Endothelial cell of umbilical vein (primary cell): ENCODE measurements around the gene MAP2K1. TPM values are rescaled to one million over a fixed set of nuclear protein-coding genes. Genes with fewer than 3 reads are reported as not detected.

Source experiments
- BruUV-seq: library from RNA; stranded (reverse); fragments of 400-500 nt; replicated peaks from 2 replicates; lab custom pipeline; 2021; lab: Mats Ljungman, UMichigan
- CTCF ChIA-PET: fragments of 300-600, 350-600 bp; sonication (Branson Sonifier 250); formaldehyde crosslinking; loops from one replicate; lab custom pipeline; 2021; ENCODE audit warnings: antibody characterized with exemption, inconsistent platforms; lab: Charles Lee
- POLR2A ChIA-PET: fragments of 300-600, 350-600 bp; sonication (Branson Sonifier 250); formaldehyde crosslinking; loops from one replicate; lab custom pipeline; 2021; ENCODE audit warnings: antibody characterized with exemption, inconsistent platforms; lab: Charles Lee
- DNase-seq: peaks from one replicate; pipeline ENCODE4 v3.0.0-alpha.2; 2011; ENCODE audit warnings: low read depth, low spot score
- FAIRE-seq: peaks from 2 replicates; lab custom pipeline; 2011; peaks lifted over from hg19 to GRCh38; lab: Jason Lieb, UNC
- H2AFZ ChIP-seq: 2 replicates; pipeline ENCODE4 v1.6.0; 2012; ENCODE audit warnings: low read depth, low read length, control low read depth, inconsistent platforms
- H3K27ac ChIP-seq: 2 replicates; pipeline ENCODE4 v1.5.1; 2011; ENCODE audit warnings: low read depth, mild to moderate bottlenecking, control low read depth, low read length, moderate library complexity; ENCODE audit not compliant: insufficient read depth
- H3K27me3 ChIP-seq, 2 experiments: 2 replicates each; pipeline versions ENCODE4 v1.6.0 to v1.6.1; 2011; ENCODE audit warnings: low read length in 2 of 2, mixed read lengths in 1 of 2; ENCODE audit not compliant: control insufficient read depth in 2 of 2, insufficient read depth in 2 of 2
- H3K36me3 ChIP-seq, 2 experiments: 2 replicates in 1 of 2; 3 replicates in 1 of 2; pipeline ENCODE4 v1.5.1; 2011; ENCODE audit warnings: low read length in 2 of 2, mild to moderate bottlenecking in 1 of 2, moderate library complexity in 1 of 2; ENCODE audit not compliant: control insufficient read depth in 2 of 2, insufficient read depth in 2 of 2; ENCODE audit errors: extremely low read depth in 1 of 2
- H3K4me1 ChIP-seq: 3 replicates; pipeline ENCODE4 v1.5.1; 2011; ENCODE audit warnings: mild to moderate bottlenecking, low read length; ENCODE audit not compliant: control insufficient read depth, insufficient read depth; ENCODE audit errors: extremely low read depth
- H3K4me2 ChIP-seq: 2 replicates; pipeline ENCODE4 v1.6.1; 2011; ENCODE audit warnings: low read length, control low read depth, mixed read lengths; ENCODE audit not compliant: insufficient read depth
- H3K4me3 ChIP-seq, 3 experiments: fragments of 200-600 bp in 1 of 3; sonication (generic), shearing (Covaris generic) in 1 of 3; replicated peaks in 1 of 3; 2 replicates each; pipeline ENCODE4 v1.5.1; 2011 to 2016; ENCODE audit warnings: control low read depth in 3 of 3, low read length in 3 of 3, mild to moderate bottlenecking in 2 of 3, inconsistent platforms in 1 of 3, low read depth in 1 of 3, moderate library complexity in 1 of 3; ENCODE audit not compliant: insufficient read depth in 1 of 3
- H3K79me2 ChIP-seq: 2 replicates; pipeline ENCODE4 v1.6.0; 2012; ENCODE audit warnings: low read length, inconsistent platforms; ENCODE audit not compliant: control insufficient read depth, insufficient read depth
- H3K9ac ChIP-seq: replicated peaks from 2 replicates; pipeline ENCODE3; 2011; ENCODE audit warnings: low read length, control low read depth; ENCODE audit not compliant: insufficient read depth; ENCODE audit errors: extremely low read depth
- H3K9me1 ChIP-seq: replicated peaks from 3 replicates; pipeline ENCODE4 v1.6.0; 2011; ENCODE audit warnings: mild to moderate bottlenecking, low read length; ENCODE audit not compliant: control insufficient read depth, insufficient read depth; ENCODE audit errors: extremely low read depth
- H3K9me3 ChIP-seq: replicated peaks from 2 replicates; pipeline ENCODE4 v1.5.1; 2012; ENCODE audit warnings: low read length, inconsistent platforms; ENCODE audit not compliant: control insufficient read depth, insufficient read depth
- H4K20me1 ChIP-seq: replicated peaks from 2 replicates; pipeline ENCODE3; 2011; ENCODE audit warnings: mild to moderate bottlenecking, low read length; ENCODE audit not compliant: control insufficient read depth, insufficient read depth; ENCODE audit errors: extremely low read depth
- EZH2 ChIP-seq: IDR thresholded peaks from 2 replicates; pipeline ENCODE4 v1.6.1; 2012; ENCODE audit warnings: borderline replicate concordance, low read depth, mild to moderate bottlenecking, moderate library complexity, low read length, inconsistent platforms; ENCODE audit not compliant: severe bottlenecking
- FOS ChIP-seq: IDR thresholded peaks from 2 replicates; pipeline ENCODE4 v1.6.1; 2011; ENCODE audit warnings: mild to moderate bottlenecking, low read length, moderate library complexity, borderline replicate concordance; ENCODE audit not compliant: insufficient read depth
- GATA2 ChIP-seq: IDR thresholded peaks from 2 replicates; pipeline ENCODE4 v1.7.0; 2011; ENCODE audit warnings: low read depth, mild to moderate bottlenecking, moderate library complexity, mixed read lengths, low read length; ENCODE audit not compliant: insufficient read length, insufficient read depth
- JUN ChIP-seq: IDR thresholded peaks from 2 replicates; pipeline ENCODE4 v1.6.1; 2011; ENCODE audit warnings: borderline replicate concordance, low read depth; ENCODE audit not compliant: insufficient read length, insufficient read depth
- MYC ChIP-seq: IDR thresholded peaks from one replicate; pipeline ENCODE4 v1.6.1; 2011; ENCODE audit warnings: mild to moderate bottlenecking, low read depth, low read length
- POLR2A ChIP-seq: IDR thresholded peaks from 2 replicates; pipeline ENCODE4 v1.6.1; 2012; ENCODE audit warnings: low read depth, mild to moderate bottlenecking, control low read depth, low read length
- POLR2AphosphoS5 ChIP-seq: IDR thresholded peaks from 2 replicates; pipeline ENCODE4 v1.6.1; 2012; ENCODE audit warnings: low read depth, mild to moderate bottlenecking, control low read depth, low read length, moderate library complexity; ENCODE audit not compliant: insufficient read depth
- dilution Hi-C: fragments of 300-500 bp; cut with MboI; formaldehyde crosslinking; loops from one replicate; pipeline ENCODE4 v1.15.0; 2019; ENCODE audit warnings: low sequenced_read_pairs; ENCODE audit not compliant: extremely low pct_ligation_motif_present
- intact Hi-C: fragments of 100-400 bp; cut with micrococcal nuclease; formaldehyde crosslinking; loops from one replicate; pipeline ENCODE4 v1.10.0; 2022
- polyA plus RNA-seq, 4 experiments: library from polyadenylated mRNA; depleted of rRNA in 3 of 4; stranded (reverse) in 3 of 4; unstranded in 1 of 4; fragments of >200 nt; gene quantifications; 2 replicates each; pipeline versions ENCODE4 v1.2.1 to v1.2.3, GENCODE V29; 2011 to 2012; ENCODE audit warnings: missing spikeins in 1 of 4
- total RNA-seq: library from RNA; stranded (reverse); gene quantifications from 2 replicates; pipeline ENCODE4 v1.2.3, GENCODE V29; 2021
- TF ChIP-seq, protein P1 (sequence below): IDR thresholded peaks from 2 replicates; pipeline ENCODE4 v1.6.1; 2011; ENCODE audit not compliant: insufficient read depth, insufficient read length
- TF ChIP-seq, protein P2 (sequence below), 2 donors: IDR thresholded peaks; 1 replicate in 1 of 2; 2 replicates in 1 of 2; pipeline ENCODE4 v1.5.1; 2011; ENCODE audit warnings: low read length in 2 of 2, mild to moderate bottlenecking in 2 of 2, moderate library complexity in 2 of 2, control low read depth in 1 of 2, inconsistent platforms in 1 of 2, low read depth in 1 of 2; ENCODE audit not compliant: insufficient read depth in 1 of 2; ENCODE audit errors: extremely low read depth in 1 of 2

MAP2K1 gene
- total and polyA plus RNA-seq, 2 donors (not counting 3 experiments of a cell fraction or from before 2014, with no cell fraction given) = 30.9 to 45.1 TPM

DNA sequence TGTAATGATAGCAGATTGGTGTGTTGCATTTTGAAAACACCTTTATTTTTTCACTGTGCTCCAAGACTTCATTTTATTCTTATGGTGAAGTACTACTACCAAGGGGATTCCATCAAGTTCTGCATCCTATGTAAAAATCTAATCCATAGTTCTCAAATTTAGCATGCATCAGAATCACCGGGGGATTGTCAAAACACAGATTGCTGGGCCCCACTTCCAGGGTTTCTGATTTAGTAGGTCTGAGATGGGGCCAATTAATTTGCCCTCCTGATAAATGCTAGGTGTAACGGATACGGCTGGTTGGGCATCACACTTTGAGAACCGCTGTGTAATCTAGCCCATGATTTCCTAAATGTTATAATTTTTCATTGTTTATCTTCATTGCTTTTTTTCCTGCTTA lies 119.1 kb downstream of the MAP2K1 start:
- Histone ChIP-seq H3K4me1 (peaks cover 28% of the 10 kb centered on the region), H3K9ac (peak overlapping the region; percentile 98)

DNA sequence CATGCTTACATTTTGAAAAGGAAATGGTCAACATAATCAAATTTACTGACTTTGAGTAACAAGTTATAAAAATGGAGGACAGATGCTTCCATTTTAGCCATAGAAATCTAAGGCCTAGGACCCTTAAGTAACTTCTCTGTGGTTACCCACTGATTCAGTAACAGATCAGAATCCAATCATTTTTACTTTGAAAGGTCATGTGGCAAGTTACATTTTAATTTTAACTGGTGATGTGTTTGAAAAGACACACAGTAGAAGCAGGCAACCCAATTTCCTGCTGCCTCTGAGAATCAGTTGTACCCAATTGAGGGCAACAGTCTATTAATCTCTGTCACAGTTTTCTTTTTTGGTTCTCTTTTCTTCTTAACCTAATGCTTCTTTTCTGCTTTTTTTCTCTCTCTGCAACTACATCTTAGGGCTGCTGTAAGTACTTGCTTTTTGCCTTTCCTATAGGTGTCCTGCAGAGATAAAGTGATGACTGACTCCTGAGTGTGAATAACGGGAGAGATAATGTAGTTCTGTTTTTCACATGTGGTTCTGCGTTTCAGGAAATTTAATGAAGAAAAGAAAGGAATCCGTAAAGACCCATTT lies 121.7 kb downstream of the MAP2K1 start:
- Histone ChIP-seq H3K27ac (no peak overlapping the region), H3K4me1 (peaks cover 6% of the 10 kb centered on the region), H3K36me3 (peaks cover 0 to 3% of the 10 kb centered on the region in 2 experiments), H3K9me1 (no peaks in the 10 kb centered on the region), H3K79me2 (peaks cover 44% of the 10 kb centered on the region), H3K4me3 (no peak overlapping the region), H3K27me3 (no peaks in the 10 kb centered on the region), H3K9ac (no peak overlapping the region), H4K20me1 (no peaks in the 10 kb centered on the region), H3K4me2 (no peak overlapping the region), H2AFZ (no peak overlapping the region), H3K9me3 (no peaks in the 10 kb centered on the region)
- dilution Hi-C loops (no loop called here), intact Hi-C loops (no loop called here)
- TF ChIP-seq POLR2A (no peak), JUN (no peak), EZH2 (no peak), MYC (no peak), FOS (no peak), POLR2AphosphoS5 (no peak), GATA2 (no peak)
- TF ChIP-seq, protein P1, sequence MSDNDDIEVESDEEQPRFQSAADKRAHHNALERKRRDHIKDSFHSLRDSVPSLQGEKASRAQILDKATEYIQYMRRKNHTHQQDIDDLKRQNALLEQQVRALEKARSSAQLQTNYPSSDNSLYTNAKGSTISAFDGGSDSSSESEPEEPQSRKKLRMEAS = no peak
- TF ChIP-seq, protein P2, sequence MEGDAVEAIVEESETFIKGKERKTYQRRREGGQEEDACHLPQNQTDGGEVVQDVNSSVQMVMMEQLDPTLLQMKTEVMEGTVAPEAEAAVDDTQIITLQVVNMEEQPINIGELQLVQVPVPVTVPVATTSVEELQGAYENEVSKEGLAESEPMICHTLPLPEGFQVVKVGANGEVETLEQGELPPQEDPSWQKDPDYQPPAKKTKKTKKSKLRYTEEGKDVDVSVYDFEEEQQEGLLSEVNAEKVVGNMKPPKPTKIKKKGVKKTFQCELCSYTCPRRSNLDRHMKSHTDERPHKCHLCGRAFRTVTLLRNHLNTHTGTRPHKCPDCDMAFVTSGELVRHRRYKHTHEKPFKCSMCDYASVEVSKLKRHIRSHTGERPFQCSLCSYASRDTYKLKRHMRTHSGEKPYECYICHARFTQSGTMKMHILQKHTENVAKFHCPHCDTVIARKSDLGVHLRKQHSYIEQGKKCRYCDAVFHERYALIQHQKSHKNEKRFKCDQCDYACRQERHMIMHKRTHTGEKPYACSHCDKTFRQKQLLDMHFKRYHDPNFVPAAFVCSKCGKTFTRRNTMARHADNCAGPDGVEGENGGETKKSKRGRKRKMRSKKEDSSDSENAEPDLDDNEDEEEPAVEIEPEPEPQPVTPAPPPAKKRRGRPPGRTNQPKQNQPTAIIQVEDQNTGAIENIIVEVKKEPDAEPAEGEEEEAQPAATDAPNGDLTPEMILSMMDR (IDR thresholded peaks at IDR 0.05; ENCODE audit: extremely low read depth in 1 of 2, insufficient read depth in 1 of 2, low read depth in 1 of 2, low read length in 2 of 2) = no peak
- DNase-seq = no peak
- POLR2A ChIA-PET = no interaction called here
- no TSS peak for BruUV-seq
- no peak for FAIRE-seq
- CTCF ChIA-PET = no interaction called here

More for the DNA sequence above, 119.1 kb downstream of the MAP2K1 start:
- Histone ChIP-seq H3K4me3 (peak overlapping the region; percentile 93 to 98 (median 98)), H3K4me2 (peak overlapping the region; percentile 85), H3K27me3 (no peaks in the 10 kb centered on the region), H3K79me2 (peaks cover 69% of the 10 kb centered on the region), H3K9me3 (no peaks in the 10 kb centered on the region), H3K27ac (peak overlapping the region; percentile 96), H2AFZ (no peak overlapping the region), H3K9me1 (no peaks in the 10 kb centered on the region), H3K36me3 (peaks cover 10 to 22% of the 10 kb centered on the region in 2 experiments), H4K20me1 (no peaks in the 10 kb centered on the region)
- no peak for FAIRE-seq
- intact Hi-C loops = loop anchor here (2.0 kb wide), 2 partner anchors 61 to 197 kb away; partner anchors contain the start of gene SMAD6
- no TSS peak for BruUV-seq
- CTCF ChIA-PET = interaction anchor here (2.0 kb wide), 1 partner anchor 10 kb away, joined by 5 read pairs; no protein-coding TSS in a partner anchor
- POLR2A ChIA-PET = interaction anchor here (1.2 kb wide), 1 partner anchor 609 kb away, joined by 3 read pairs; no protein-coding TSS in a partner anchor
- DNase-seq = no peak
- TF ChIP-seq POLR2A (no peak), GATA2 (no peak)
- TF ChIP-seq, protein P1 = no peak
- dilution Hi-C loops = no loop called here
